Measurements from ENCODE around the gene RFNG. TPM values are rescaled to one million over a fixed set of nuclear protein-coding genes. Genes with fewer than 3 reads are reported as not detected.
A peak's percentile ranks its signal among the peaks of the same experiment; 100 is the strongest.

Gene RFNG
- total RNA-seq, 1 experiment from 2014 or later = 31.5 TPM

DNA sequence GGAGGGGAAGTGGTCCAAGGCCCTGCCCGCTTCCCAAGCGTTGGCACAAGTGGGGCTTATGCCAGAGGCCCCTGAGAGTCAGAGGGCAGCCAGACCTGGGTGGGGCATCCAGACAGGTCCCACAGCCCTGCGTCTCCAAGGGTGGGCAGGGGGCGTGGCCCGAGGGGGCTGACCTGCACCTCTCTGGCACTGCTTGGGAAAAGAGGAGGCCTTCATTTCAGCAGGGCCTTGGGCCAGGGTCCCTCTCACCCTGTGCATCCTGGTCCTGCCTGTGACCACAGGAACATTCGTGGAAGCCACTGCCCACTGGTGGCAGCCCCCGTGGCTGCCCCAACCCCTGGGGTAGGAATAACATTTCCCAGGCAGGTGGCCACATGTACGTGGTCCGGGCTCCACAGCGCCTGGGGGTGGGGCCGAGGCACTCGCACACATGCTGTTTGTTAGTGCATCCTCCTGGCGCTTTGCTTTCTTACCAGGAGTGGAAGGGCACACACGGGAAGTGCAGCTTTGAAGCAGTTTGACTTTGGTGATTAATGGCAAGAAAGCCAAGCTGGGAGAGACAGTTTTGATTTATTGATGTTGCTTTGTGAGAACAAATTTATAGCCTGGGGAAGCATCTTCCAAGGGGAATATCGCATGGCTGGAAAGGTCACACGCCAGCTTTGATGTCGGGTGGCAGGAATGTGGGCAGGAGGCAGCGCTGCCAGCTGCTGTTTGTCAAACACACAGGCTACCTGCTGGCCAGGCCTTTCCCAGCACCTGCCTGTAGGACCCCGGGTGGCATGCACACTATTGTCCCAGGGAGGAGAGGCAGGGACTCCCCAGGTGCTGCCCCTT lies 33.2 kb downstream of the RFNG start:
- no peak overlapping the region for H3K4me3 ChIP-seq (ENCODE audit: low read depth, low read length, poor library complexity, severe bottlenecking)
- TF ChIP-seq EZH2 (IDR thresholded peaks at IDR 0.05; ENCODE audit: borderline replicate concordance, low read depth, low read length, poor library complexity, severe bottlenecking) (no peak), CTCF (conservative IDR thresholded peaks at IDR 0.05; ENCODE audit: low read depth, low read length) (no peak)
- H3K36me3 ChIP-seq (ENCODE audit: insufficient read depth, low read length, poor library complexity, severe bottlenecking) = peaks cover 8% of the 10 kb centered on the region
- ChIA-PET CTCF (no interaction called here), POLR2A (ENCODE audit: low non-redundant PET) (no interaction called here)
- no peaks in the 10 kb centered on the region for H3K27me3 ChIP-seq (replicated peaks; ENCODE audit: insufficient read depth, low read depth, low read length, poor library complexity)
- DNase-seq (ENCODE audit: low spot score) = no peak
- TSS peak; percentile 73 for BruUV-seq (replicated peaks)
- H3K4me1 ChIP-seq (ENCODE audit: insufficient read depth, low read length, poor library complexity, severe bottlenecking) = peaks cover 23% of the 10 kb centered on the region
- H3K9me3 ChIP-seq (ENCODE audit: low read depth, low read length, poor library complexity, severe bottlenecking) = no peaks in the 10 kb centered on the region
- H3K27ac ChIP-seq (ENCODE audit: low read depth, low read length, poor library complexity, severe bottlenecking) = no peak overlapping the region
- intact Hi-C loops (cut with micrococcal nuclease; ENCODE audit: unreplicated experiment) = no loop called here

DNA sequence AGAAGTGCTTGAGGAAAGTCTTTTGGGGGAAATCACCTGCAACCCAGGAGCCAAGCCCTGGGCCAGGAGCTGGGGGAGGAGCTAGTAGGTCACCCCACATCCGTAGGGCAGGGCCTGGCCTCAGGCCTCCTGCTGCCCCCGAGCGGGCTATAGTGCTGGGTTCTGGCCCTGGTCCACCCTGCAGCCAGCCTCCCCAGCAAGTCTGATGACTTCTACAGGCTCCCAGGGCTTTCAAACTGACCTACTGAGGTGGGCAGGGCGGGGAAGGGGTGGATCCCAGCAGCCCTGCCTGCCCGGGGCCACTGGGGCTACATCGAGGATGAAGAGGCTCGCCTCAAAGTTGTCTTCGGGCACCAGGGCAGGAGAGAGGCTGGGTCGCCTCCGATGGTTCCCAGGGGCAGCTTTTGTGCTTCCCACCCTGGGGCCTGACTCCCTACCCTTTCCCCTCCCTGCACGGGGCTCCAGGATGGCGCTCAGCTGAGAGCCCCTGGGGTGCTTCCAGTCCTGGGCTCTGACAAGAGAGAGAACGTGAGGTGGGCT lies 33.9 kb downstream of the RFNG start:
- POLR2A ChIA-PET (ENCODE audit: low non-redundant PET) = interaction anchor here (0.6 kb wide), 1 partner anchor 201 kb away, joined by 6 read pairs; no protein-coding TSS in a partner anchor

DNA sequence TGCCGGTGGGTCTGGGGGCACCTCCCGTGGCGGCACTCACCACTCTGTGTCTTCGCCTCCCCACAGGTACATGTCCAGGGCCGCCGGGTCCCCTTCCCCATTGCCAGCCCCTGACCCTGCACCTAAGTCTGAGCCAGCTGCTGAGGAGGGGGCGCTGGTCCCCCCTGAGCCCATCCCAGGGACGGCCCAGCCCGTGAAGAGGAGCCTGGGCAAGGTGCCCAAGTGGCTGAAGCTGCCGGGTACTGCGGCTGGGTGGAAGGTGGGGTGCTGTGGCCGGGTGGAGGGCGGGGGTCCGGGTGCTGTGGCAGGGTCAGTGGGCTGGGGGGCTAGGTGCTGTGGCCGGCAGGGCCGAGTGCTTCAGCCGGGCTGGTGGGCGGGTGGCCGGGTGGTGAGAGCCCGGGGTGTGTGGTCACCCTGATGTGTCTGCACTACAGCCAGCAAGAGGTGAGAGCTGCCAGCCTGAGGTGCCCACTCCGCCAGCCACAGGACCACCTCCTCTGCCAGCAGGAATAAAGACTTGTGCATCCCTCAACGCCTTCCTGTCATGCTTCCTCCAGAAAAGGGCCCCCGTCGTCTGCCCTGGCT lies 34.6 kb downstream of the RFNG start:
- Histone ChIP-seq H3K27ac (ENCODE audit: low read depth, low read length, poor library complexity, severe bottlenecking) (no peak overlapping the region), H3K4me1 (ENCODE audit: insufficient read depth, low read length, poor library complexity, severe bottlenecking) (peaks cover 21% of the 10 kb centered on the region), H3K4me3 (ENCODE audit: low read depth, low read length, poor library complexity, severe bottlenecking) (no peak overlapping the region), H3K9me3 (ENCODE audit: low read depth, low read length, poor library complexity, severe bottlenecking) (no peaks in the 10 kb centered on the region), H3K27me3 (replicated peaks; ENCODE audit: insufficient read depth, low read depth, low read length, poor library complexity) (no peaks in the 10 kb centered on the region), H3K36me3 (ENCODE audit: insufficient read depth, low read length, poor library complexity, severe bottlenecking) (peaks cover 8% of the 10 kb centered on the region)
- intact Hi-C loops (cut with micrococcal nuclease; ENCODE audit: unreplicated experiment) = no loop called here
- POLR2A ChIA-PET (ENCODE audit: low non-redundant PET) = interaction anchor here (0.6 kb wide), 1 partner anchor 28 kb away, joined by 4 read pairs; no protein-coding TSS in a partner anchor
- DNase-seq (ENCODE audit: low spot score) = no peak
- CTCF ChIA-PET = no interaction called here
- no peak for TF ChIP-seq CTCF (conservative IDR thresholded peaks at IDR 0.05; ENCODE audit: low read depth, low read length)
- no TSS peak for BruUV-seq (replicated peaks)

More for the DNA sequence above, 33.9 kb downstream of the RFNG start:
- intact Hi-C loops (cut with micrococcal nuclease; ENCODE audit: unreplicated experiment) = no loop called here
- CTCF ChIA-PET = no interaction called here
- peaks cover 8% of the 10 kb centered on the region for H3K36me3 ChIP-seq (ENCODE audit: insufficient read depth, low read length, poor library complexity, severe bottlenecking)
- TF ChIP-seq EZH2 (IDR thresholded peaks at IDR 0.05; ENCODE audit: borderline replicate concordance, low read depth, low read length, poor library complexity, severe bottlenecking) = no peak
- TF ChIP-seq CTCF (conservative IDR thresholded peaks at IDR 0.05; ENCODE audit: low read depth, low read length) = no peak
- H3K9me3 ChIP-seq (ENCODE audit: low read depth, low read length, poor library complexity, severe bottlenecking) = no peaks in the 10 kb centered on the region
- no peak overlapping the region for H3K27ac ChIP-seq (ENCODE audit: low read depth, low read length, poor library complexity, severe bottlenecking)
- no peak overlapping the region for H3K4me3 ChIP-seq (ENCODE audit: low read depth, low read length, poor library complexity, severe bottlenecking)
- peaks cover 23% of the 10 kb centered on the region for H3K4me1 ChIP-seq (ENCODE audit: insufficient read depth, low read length, poor library complexity, severe bottlenecking)
- DNase-seq (ENCODE audit: low spot score) = no peak
- no TSS peak for BruUV-seq (replicated peaks)
- no peaks in the 10 kb centered on the region for H3K27me3 ChIP-seq (replicated peaks; ENCODE audit: insufficient read depth, low read depth, low read length, poor library complexity)

All from A673 (cell line).